Thymus (tissue), 11 donors: Measurements from ENCODE around the gene IGSF9B. TPM values are rescaled to one million over a fixed set of nuclear protein-coding genes. Genes with fewer than 3 reads are reported as not detected.
A peak's percentile ranks its signal among the peaks of the same experiment; 100 is the strongest.

ENCODE experiments used
- DNase-seq, 9 donors: peaks; one replicate each; pipeline ENCODE4 v3.0.0-alpha.2; 2013; ENCODE audit warnings: low spot score in 9 of 9, low read depth in 6 of 9, missing footprints in 1 of 9
- H3K27ac ChIP-seq, 2 donors: one replicate each; pipeline ENCODE4 v1.5.1; 2013; ENCODE audit warnings: control low read depth in 1 of 2, low read depth in 1 of 2, low read length in 1 of 2, mild to moderate bottlenecking in 1 of 2, moderate library complexity in 1 of 2
- H3K27me3 ChIP-seq, 2 donors: one replicate each; pipeline ENCODE4 v1.5.1; 2013; ENCODE audit warnings: low read length in 1 of 2; ENCODE audit not compliant: control insufficient read depth in 2 of 2, insufficient read depth in 1 of 2
- H3K36me3 ChIP-seq, 2 donors: one replicate each; pipeline ENCODE4 v1.5.1; 2013; ENCODE audit warnings: low read length in 1 of 2, mild to moderate bottlenecking in 1 of 2, moderate library complexity in 1 of 2; ENCODE audit not compliant: control insufficient read depth in 2 of 2, insufficient read depth in 2 of 2
- H3K4me1 ChIP-seq, 2 donors: one replicate each; pipeline ENCODE4 v1.5.1; 2013; ENCODE audit warnings: low read length in 2 of 2; ENCODE audit not compliant: control insufficient read depth in 2 of 2, insufficient read depth in 2 of 2
- H3K4me3 ChIP-seq, 2 donors: one replicate each; pipeline ENCODE4 v1.5.1; 2013; ENCODE audit warnings: low read length in 2 of 2, control low read depth in 1 of 2, mild to moderate bottlenecking in 1 of 2
- H3K9me3 ChIP-seq, 2 donors: one replicate each; pipeline ENCODE4 v1.5.1; 2013; ENCODE audit warnings: low read length in 1 of 2, mild to moderate bottlenecking in 1 of 2; ENCODE audit not compliant: control insufficient read depth in 2 of 2, insufficient read depth in 1 of 2
- WGBS: extraction: QIAGEN DNeasy Blood & Tissue Kit; methylation state at CpG from one replicate; pipeline ENCODE4 v1.1.7; 2013; 5-methylcytosine and 5-hydroxymethylcytosine counted together
- polyA plus RNA-seq: library from polyadenylated mRNA; stranded (reverse); fragments of 200-250 nt; gene quantifications from one replicate; pipeline ENCODE4 v1.2.3, GENCODE V29; 2013
- total RNA-seq: library from RNA; stranded (reverse); fragments of 120-200 nt; gene quantifications from one replicate; pipeline ENCODE4 v1.2.4, GENCODE V29; 2013
- donor health status: healthy.

IGSF9B gene
- total and polyA plus RNA-seq, 2 donors: 1.6 to 1.8 TPM

DNA sequence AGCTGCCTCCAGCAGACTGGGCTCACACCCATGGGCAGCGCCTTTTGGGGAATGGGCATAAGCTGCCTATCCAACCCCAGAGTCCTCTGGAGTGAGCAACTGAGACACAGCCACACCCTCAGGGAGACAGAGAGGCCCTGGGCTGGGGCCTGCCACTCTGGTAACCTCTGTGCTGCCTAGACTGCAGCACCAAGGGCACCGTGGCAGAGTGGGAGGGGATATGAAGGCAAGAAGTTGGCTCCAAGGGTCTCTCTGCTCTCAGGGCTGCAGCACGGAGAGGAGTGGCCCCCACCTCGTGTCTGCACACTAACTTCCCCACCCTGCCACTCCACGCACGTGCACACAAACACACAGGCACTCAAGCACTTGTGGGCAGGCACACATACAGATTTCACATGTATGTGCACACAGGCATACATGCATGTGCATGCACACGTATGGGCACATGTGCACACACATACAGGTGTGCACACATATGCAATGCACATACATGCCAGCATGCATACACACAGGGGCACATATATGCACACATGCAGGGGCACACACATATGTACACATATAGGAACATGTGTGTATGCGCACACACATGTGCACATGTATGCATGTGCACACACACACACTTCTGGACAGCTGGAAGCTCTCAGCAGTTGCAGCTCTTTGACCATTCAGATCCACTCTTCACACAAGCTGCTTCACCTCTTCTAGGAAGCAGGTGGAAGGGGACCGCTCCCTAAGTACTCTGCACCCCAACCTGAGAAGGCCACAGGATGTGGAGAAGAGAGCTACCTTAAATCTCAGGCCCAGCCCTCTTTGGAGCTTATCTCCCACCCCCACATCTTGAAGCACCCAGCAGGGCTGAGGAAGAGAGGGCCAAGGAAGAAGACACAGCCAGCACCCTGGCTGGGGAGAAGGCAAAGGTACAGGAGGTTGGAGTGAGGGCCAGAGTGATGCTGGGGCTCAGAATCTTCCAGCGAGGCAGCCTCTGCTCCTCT lies 4.3 kb downstream of the IGSF9B start:
- 87% methylated on average over 10 of the region's 10 CpGs for WGBS
- Histone ChIP-seq H3K27ac (no peak overlapping the region), H3K36me3 (no peaks in the 10 kb centered on the region), H3K27me3 (peaks cover 39 to 92% of the 10 kb centered on the region in 2 donors), H3K9me3 (peaks cover 0 to under 1% of the 10 kb centered on the region in 2 donors), H3K4me3 (no peak overlapping the region), H3K4me1 (peaks cover 9 to 41% of the 10 kb centered on the region in 2 donors)
- DNase-seq: peak in 1 of 9 donors; percentile 35

GRCh38 chr11:133951327-133952198 lies 5.2 kb downstream of the IGSF9B start:
- peaks cover 36 to 95% of the 10 kb centered on the region in 2 donors for H3K27me3 ChIP-seq
- H3K27ac ChIP-seq: no peak overlapping the region
- peaks cover 6 to 45% of the 10 kb centered on the region in 2 donors for H3K4me1 ChIP-seq
- no peak overlapping the region for H3K4me3 ChIP-seq
- 54% methylated on average over 32 of the region's 32 CpGs for WGBS
- peaks cover 0 to 5% of the 10 kb centered on the region in 2 donors for H3K9me3 ChIP-seq
- no peak for DNase-seq
- no peaks in the 10 kb centered on the region for H3K36me3 ChIP-seq

- no peak overlapping the region for H3K27ac ChIP-seq
- peaks cover 29 to 96% of the 10 kb centered on the region in 2 donors for H3K27me3 ChIP-seq
- DNase-seq: no peak
- WGBS: 47% methylated on average over 17 of the region's 17 CpGs
- H3K4me1 ChIP-seq: peaks cover 4 to 45% of the 10 kb centered on the region in 2 donors
- peaks cover 0 to 5% of the 10 kb centered on the region in 2 donors for H3K9me3 ChIP-seq
- no peak overlapping the region for H3K4me3 ChIP-seq
- no peaks in the 10 kb centered on the region for H3K36me3 ChIP-seq
These were observed 5.9 kb downstream of the IGSF9B start for GRCh38 chr11:133950874-133951326.

- 95% methylated on average over 12 of the region's 12 CpGs for WGBS
- Histone ChIP-seq H3K27ac (no peak overlapping the region), H3K27me3 (peaks cover 25 to 97% of the 10 kb centered on the region in 2 donors), H3K4me1 (peaks cover 3 to 48% of the 10 kb centered on the region in 2 donors), H3K36me3 (no peaks in the 10 kb centered on the region), H3K9me3 (peaks cover 0 to 5% of the 10 kb centered on the region in 2 donors), H3K4me3 (no peak overlapping the region)
- no peak for DNase-seq
These were observed 6.3 kb downstream of the IGSF9B start for GRCh38 chr11:133950421-133950820.

- peaks cover 0 to 5% of the 10 kb centered on the region in 2 donors for H3K9me3 ChIP-seq
- no peaks in the 10 kb centered on the region for H3K36me3 ChIP-seq
- peaks cover 14 to 92% of the 10 kb centered on the region in 2 donors for H3K27me3 ChIP-seq
- H3K4me1 ChIP-seq: peaks cover 3 to 54% of the 10 kb centered on the region in 2 donors
- WGBS: 96% methylated on average over 6 of the region's 6 CpGs
- no peak overlapping the region for H3K4me3 ChIP-seq
- DNase-seq: no peak
- H3K27ac ChIP-seq: no peak overlapping the region
These were observed 7.6 kb downstream of the IGSF9B start for GRCh38 chr11:133949129-133949528.

DNA sequence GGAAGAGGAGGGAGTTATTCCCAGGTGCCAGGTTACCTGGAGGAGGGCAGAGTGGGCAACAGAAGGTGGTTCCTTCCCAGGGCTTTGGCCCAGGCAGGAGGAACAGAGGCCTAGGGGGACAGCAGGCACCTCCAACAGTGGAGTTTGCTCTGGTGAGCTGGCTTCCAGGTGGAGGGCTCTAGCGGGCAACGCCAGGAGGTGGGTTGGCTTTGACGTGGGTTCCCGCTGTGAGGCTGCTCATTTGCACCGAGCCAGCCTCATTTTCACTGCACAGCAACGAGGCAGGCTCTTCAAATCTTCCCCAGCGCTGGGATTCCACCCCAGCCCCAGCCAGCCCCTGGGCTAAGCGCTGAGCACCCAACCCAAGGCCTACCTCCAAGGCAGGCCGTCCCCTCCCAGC lies 8.1 kb downstream of the IGSF9B start:
- H3K27ac ChIP-seq: no peak overlapping the region
- H3K36me3 ChIP-seq: no peaks in the 10 kb centered on the region
- 80% methylated on average over 9 of the region's 9 CpGs for WGBS
- peaks cover 9 to 87% of the 10 kb centered on the region in 2 donors for H3K27me3 ChIP-seq
- no peak for DNase-seq
- H3K4me3 ChIP-seq: no peak overlapping the region
- peaks cover 3 to 54% of the 10 kb centered on the region in 2 donors for H3K4me1 ChIP-seq
- H3K9me3 ChIP-seq: peaks cover 0 to 5% of the 10 kb centered on the region in 2 donors

DNA sequence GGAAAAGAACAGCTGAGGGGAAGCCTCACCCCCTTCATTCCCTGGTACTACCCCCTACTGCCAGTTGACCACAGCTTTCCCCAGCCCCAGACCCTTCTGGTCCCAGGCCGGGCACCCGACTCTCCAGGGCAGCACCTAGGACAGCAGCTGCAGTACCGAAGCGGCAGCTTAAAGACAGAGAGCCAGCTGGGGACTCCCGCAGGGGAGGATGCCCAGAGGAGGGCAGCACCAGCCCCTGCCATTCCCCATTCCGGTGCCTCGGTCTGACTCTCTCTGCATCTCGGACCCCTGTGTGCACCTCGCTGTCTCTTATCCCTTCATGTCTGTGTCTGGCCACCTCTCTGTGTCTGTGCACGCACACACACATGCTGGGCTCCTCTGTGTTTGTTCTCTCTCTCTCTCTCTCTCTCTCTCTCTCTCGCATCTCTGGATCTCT lies 9.4 kb downstream of the IGSF9B start:
- Histone ChIP-seq H3K27ac (no peak overlapping the region), H3K27me3 (peaks cover 2 to 74% of the 10 kb centered on the region in 2 donors), H3K9me3 (peaks cover 0 to 5% of the 10 kb centered on the region in 2 donors), H3K4me3 (no peak overlapping the region), H3K4me1 (peaks cover 3 to 54% of the 10 kb centered on the region in 2 donors), H3K36me3 (no peaks in the 10 kb centered on the region)
- 9% methylated on average over 11 of the region's 11 CpGs for WGBS
- peak in 2 of 9 donors; percentile 41 to 70 for DNase-seq

- Histone ChIP-seq H3K27ac (no peak overlapping the region), H3K27me3 (peaks cover 2 to 68% of the 10 kb centered on the region in 2 donors)
- DNase-seq: no peak
These were observed 10.0 kb downstream of the IGSF9B start for GRCh38 chr11:133946541-133947318.

More at GRCh38 chr11:133946541-133947318, 10.0 kb downstream of the IGSF9B start:
- WGBS: 34% methylated on average over 26 of the region's 26 CpGs
- Histone ChIP-seq H3K4me1 (peaks cover 3 to 54% of the 10 kb centered on the region in 2 donors), H3K4me3 (no peak overlapping the region), H3K36me3 (no peaks in the 10 kb centered on the region), H3K9me3 (peaks cover 0 to 5% of the 10 kb centered on the region in 2 donors)
